Measurements from ENCODE around the gene DGCR8. TPM values are rescaled to one million over a fixed set of nuclear protein-coding genes. Genes with fewer than 3 reads are reported as not detected.
A peak's percentile ranks its signal among the peaks of the same experiment; 100 is the strongest.

DGCR8 gene
- 73.2 and 74.2 TPM in 2 replicates for total RNA-seq

GRCh38 chr22:20079745-20080444, at the start of gene DGCR8:
Gene DGCR8, plus strand, starts transcription at chr22:20080241. Its CDS starts 5,723 bp downstream, at chr22:20085964.
- peak; percentile 93 for DNase-seq
- H3K27ac Mint-ChIP-seq = peak within 1 kb of the TSS; percentile 85
- H3K9me3 Mint-ChIP-seq = no peaks in the 10 kb centered on the region
- no peaks in the 10 kb centered on the region for H3K27me3 Mint-ChIP-seq
- H3K36me3 Mint-ChIP-seq (ENCODE audit: low read depth) = peaks cover 9% of the 10 kb centered on the region
- peaks cover 33% of the 10 kb centered on the region for H3K4me1 Mint-ChIP-seq
- H3K4me3 Mint-ChIP-seq = peak within 1 kb of the TSS; percentile 91
- intact Hi-C loops (cut with micrococcal nuclease) = loop anchor here (1.0 to 5.0 kb wide), 4 partner anchors 20 to 108 kb away; partner anchors contain the start of genes TANGO2 and TRMT2A

GRCh38 chr22:20031732-20032406, 48.2 kb upstream of the DGCR8 start:
- no peak overlapping the region for H3K4me3 Mint-ChIP-seq
- no peaks in the 10 kb centered on the region for H3K9me3 Mint-ChIP-seq
- H3K27ac Mint-ChIP-seq = no peak overlapping the region
- H3K36me3 Mint-ChIP-seq (ENCODE audit: low read depth) = peaks cover 7% of the 10 kb centered on the region
- no peak for DNase-seq
- H3K27me3 Mint-ChIP-seq = no peaks in the 10 kb centered on the region
- intact Hi-C loops (cut with micrococcal nuclease) = no loop called here
- peaks cover 7% of the 10 kb centered on the region for H3K4me1 Mint-ChIP-seq

DNA sequence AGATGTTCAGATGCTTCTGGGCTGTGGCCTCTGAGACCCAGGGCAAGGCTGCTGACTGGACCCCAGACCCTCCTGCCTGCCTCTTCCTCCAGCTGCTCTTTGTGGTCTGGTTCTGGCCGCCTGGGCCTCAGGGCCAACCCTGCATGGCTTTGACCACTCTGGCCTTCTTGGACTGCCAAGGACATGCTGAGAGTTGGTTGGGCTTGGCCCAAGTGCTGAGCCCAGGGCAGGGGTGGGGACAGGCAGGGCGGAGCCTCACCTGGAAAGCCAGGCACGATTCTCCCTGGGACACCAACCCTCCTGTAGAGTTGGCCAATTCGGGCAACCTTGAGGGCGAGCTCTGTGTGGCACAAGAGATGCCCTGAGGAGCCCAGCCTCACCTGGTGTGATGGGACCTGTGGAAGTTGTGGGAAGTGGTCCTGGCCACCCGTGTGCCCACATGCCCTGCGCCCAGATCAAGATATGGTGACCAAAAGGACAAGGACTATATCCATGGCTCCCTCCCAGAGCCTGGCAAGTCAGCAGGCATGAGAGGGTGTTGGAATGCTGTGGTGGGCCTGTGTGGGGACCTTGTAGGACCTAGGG, 47.5 kb upstream of the DGCR8 start:
- Mint-ChIP-seq H3K4me1 (peaks cover 8% of the 10 kb centered on the region), H3K36me3 (ENCODE audit: low read depth) (peaks cover 12% of the 10 kb centered on the region), H3K4me3 (no peak overlapping the region), H3K27me3 (no peaks in the 10 kb centered on the region), H3K9me3 (no peaks in the 10 kb centered on the region), H3K27ac (no peak overlapping the region)
- intact Hi-C loops (cut with micrococcal nuclease) = no loop called here
- no peak for DNase-seq

- no peak for DNase-seq
- intact Hi-C loops (cut with micrococcal nuclease) = no loop called here
- Mint-ChIP-seq H3K27me3 (no peaks in the 10 kb centered on the region), H3K36me3 (ENCODE audit: low read depth) (peaks cover 17% of the 10 kb centered on the region), H3K9me3 (no peaks in the 10 kb centered on the region), H3K27ac (no peak overlapping the region), H3K4me3 (no peak overlapping the region), H3K4me1 (peaks cover 11% of the 10 kb centered on the region)
Measured at GRCh38 chr22:20033045-20033706, 46.9 kb upstream of the DGCR8 start.

GRCh38 chr22:20034143-20034542, 45.9 kb upstream of the DGCR8 start:
- no peak overlapping the region for H3K27ac Mint-ChIP-seq
- H3K4me3 Mint-ChIP-seq = no peak overlapping the region
- peaks cover 20% of the 10 kb centered on the region for H3K36me3 Mint-ChIP-seq (ENCODE audit: low read depth)
- peaks cover 11% of the 10 kb centered on the region for H3K4me1 Mint-ChIP-seq
- intact Hi-C loops (cut with micrococcal nuclease) = no loop called here
- DNase-seq = no peak
- H3K9me3 Mint-ChIP-seq = no peaks in the 10 kb centered on the region
- no peaks in the 10 kb centered on the region for H3K27me3 Mint-ChIP-seq

- intact Hi-C loops (cut with micrococcal nuclease) = no loop called here
- no peak overlapping the region for H3K4me3 Mint-ChIP-seq
- H3K27ac Mint-ChIP-seq = no peak overlapping the region
- H3K27me3 Mint-ChIP-seq = no peaks in the 10 kb centered on the region
- peaks cover 11% of the 10 kb centered on the region for H3K4me1 Mint-ChIP-seq
- no peaks in the 10 kb centered on the region for H3K9me3 Mint-ChIP-seq
- DNase-seq = no peak
- peaks cover 20% of the 10 kb centered on the region for H3K36me3 Mint-ChIP-seq (ENCODE audit: low read depth)
Measured at GRCh38 chr22:20035375-20036083, 44.5 kb upstream of the DGCR8 start.

DNA sequence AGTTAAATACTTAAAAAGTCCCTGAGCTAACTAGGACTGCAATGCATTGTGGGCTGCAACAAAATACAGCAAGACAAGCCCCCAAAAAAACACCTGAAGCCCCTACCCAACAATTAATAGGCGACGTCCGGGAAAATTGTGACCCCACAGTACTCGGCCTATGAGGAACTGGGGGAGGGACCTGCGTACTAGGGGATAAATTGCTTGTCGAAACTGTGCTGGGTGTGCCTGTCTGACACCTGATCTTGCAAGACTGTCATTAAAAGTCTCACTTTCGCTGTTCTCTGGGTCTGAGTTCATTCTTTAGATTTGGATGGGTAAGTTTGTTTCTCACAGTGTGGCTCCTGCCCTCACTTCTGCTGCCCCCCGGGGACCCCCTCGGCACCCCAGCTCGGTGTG, 44.0 kb upstream of the DGCR8 start:
- no peak for DNase-seq
- no peaks in the 10 kb centered on the region for H3K9me3 Mint-ChIP-seq
- peaks cover 11% of the 10 kb centered on the region for H3K4me1 Mint-ChIP-seq
- H3K36me3 Mint-ChIP-seq (ENCODE audit: low read depth) = peaks cover 20% of the 10 kb centered on the region
- H3K27me3 Mint-ChIP-seq = no peaks in the 10 kb centered on the region
- H3K27ac Mint-ChIP-seq = no peak overlapping the region
- H3K4me3 Mint-ChIP-seq = no peak overlapping the region
- intact Hi-C loops (cut with micrococcal nuclease) = no loop called here

DNA sequence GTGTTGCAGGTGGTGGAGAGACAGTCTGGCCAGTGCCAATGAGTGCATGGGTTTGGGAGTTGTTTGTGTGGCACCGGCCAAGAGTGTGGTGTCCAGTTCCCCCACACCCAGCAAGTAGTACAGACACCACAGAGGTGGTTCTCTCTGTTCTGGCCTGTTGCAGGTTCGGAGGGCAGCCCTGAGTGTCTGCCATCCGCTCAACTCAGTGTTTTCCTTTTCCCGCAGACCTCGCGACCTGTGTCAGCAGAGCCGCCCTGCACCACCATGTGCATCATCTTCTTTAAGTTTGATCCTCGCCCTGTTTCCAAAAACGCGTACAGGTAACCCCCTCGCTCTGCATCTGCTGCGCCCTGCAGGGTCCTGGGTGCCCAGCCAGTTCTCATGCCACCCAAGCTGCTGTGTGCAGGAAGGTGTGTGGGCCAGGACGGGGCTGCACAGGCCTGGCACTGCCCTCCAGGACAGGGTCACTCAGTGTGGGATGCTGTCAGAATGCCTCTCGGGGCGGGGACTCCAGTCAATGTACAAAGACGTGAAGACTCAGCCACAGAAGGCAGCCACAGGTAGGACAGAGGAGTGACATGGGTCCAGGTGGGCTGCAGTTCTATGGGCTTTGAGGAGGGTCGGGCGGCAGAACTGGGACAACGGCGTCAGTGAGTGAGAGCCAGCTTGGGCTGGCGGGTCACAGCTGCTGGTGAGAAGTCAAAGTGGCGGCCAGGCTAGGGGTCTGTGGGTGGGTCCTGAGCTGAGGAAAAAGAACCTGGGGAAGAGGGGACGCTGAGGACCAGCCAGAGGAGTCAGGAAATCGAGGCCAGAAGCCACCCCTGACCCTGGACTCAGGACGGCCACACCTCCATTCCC, 43.3 kb upstream of the DGCR8 start:
- Mint-ChIP-seq H3K27me3 (no peaks in the 10 kb centered on the region), H3K4me3 (no peak overlapping the region), H3K4me1 (peaks cover 7% of the 10 kb centered on the region), H3K9me3 (no peaks in the 10 kb centered on the region), H3K27ac (peak overlapping the region; percentile 10), H3K36me3 (ENCODE audit: low read depth) (peaks cover 20% of the 10 kb centered on the region)
- DNase-seq = no peak
- intact Hi-C loops (cut with micrococcal nuclease) = no loop called here

DNA sequence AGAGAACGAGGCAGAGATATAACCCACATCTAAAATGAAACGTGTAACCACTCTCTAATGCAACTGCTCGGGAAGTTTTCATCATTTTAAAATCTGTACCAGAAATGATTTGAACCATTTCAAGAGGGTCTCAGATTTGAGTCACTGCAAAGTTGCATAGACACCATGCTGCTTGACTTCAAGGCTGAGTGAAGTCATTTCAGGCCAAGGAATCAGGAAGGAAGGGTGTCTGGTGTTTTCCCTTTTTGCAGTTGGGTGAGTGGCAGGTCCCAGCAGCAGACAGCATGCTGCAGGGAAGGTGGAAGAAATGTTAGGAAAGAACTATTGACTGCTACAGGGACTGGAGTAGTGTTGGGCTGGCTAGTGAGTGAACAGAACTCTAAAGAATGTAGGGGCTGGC, 42.6 kb upstream of the DGCR8 start:
- no peaks in the 10 kb centered on the region for H3K27me3 Mint-ChIP-seq
- DNase-seq = no peak
- H3K27ac Mint-ChIP-seq = peak overlapping the region; percentile 53
- no peak overlapping the region for H3K4me3 Mint-ChIP-seq
- H3K9me3 Mint-ChIP-seq = no peaks in the 10 kb centered on the region
- H3K4me1 Mint-ChIP-seq = peaks cover 6% of the 10 kb centered on the region
- peaks cover 20% of the 10 kb centered on the region for H3K36me3 Mint-ChIP-seq (ENCODE audit: low read depth)
- intact Hi-C loops (cut with micrococcal nuclease) = no loop called here

- Mint-ChIP-seq H3K4me3 (no peak overlapping the region), H3K4me1 (peaks cover 6% of the 10 kb centered on the region)
Measured at GRCh38 chr22:20038574-20038973, 41.5 kb upstream of the DGCR8 start.

GRCh38 chr22:20039683-20040325, 40.2 kb upstream of the DGCR8 start:
- peaks cover 6% of the 10 kb centered on the region for H3K4me1 Mint-ChIP-seq
- H3K27ac Mint-ChIP-seq = no peak overlapping the region
- intact Hi-C loops (cut with micrococcal nuclease) = no loop called here

More at GRCh38 chr22:20038574-20038973, 41.5 kb upstream of the DGCR8 start:
- H3K27ac Mint-ChIP-seq = no peak overlapping the region
- H3K36me3 Mint-ChIP-seq (ENCODE audit: low read depth) = peaks cover 20% of the 10 kb centered on the region
- H3K27me3 Mint-ChIP-seq = no peaks in the 10 kb centered on the region
- no peak for DNase-seq
- intact Hi-C loops (cut with micrococcal nuclease) = no loop called here
- H3K9me3 Mint-ChIP-seq = no peaks in the 10 kb centered on the region

DNA sequence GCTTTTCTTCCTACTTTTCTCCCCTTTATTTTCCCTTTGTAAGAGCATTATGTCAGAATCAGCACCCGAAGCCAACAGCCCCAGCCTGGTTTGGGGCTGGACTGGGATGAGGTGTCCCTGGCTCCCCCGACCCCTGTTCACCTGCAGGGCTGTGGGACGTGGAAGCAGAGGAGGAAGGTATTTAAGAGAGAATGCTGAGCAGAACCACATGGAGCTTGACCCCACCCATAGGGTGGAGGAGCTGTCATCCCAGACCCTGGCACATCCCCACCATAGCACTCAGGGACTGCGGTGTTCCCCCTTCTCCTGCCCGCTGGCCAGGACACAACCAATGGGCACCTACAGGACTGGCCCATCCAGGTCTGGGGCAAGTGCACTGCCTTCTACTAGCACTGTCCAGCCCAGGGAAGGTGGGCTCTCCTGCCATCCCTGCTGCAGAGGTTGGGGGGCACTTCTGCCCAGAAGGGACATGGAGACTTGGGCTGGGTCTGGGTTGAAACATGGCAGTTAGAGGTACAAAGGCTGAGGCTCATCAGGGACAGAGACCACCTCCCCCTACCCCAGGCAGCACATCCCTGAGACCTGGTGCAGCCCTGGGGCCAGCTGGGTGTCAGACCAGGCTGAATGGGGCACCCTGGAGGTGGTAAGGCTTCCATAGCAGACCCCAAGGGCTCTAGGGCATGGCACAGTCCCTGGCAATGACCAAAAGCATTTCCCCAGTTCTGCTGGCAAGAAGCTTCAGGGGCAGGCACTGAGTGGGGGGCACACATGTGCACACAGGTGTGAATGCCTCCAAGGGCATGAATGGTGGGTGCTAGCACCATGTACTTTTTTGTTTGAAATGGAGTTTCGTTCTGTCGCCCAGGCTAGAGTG, 39.5 kb upstream of the DGCR8 start:
- peaks cover 6% of the 10 kb centered on the region for H3K4me1 Mint-ChIP-seq
- intact Hi-C loops (cut with micrococcal nuclease) = no loop called here

More at GRCh38 chr22:20039683-20040325, 40.2 kb upstream of the DGCR8 start:
- no peak for DNase-seq
- peaks cover 24% of the 10 kb centered on the region for H3K36me3 Mint-ChIP-seq (ENCODE audit: low read depth)
- no peaks in the 10 kb centered on the region for H3K9me3 Mint-ChIP-seq
- H3K4me3 Mint-ChIP-seq = no peak overlapping the region
- H3K27me3 Mint-ChIP-seq = no peaks in the 10 kb centered on the region

More for the DNA sequence above, 39.5 kb upstream of the DGCR8 start:
- no peak for DNase-seq
- H3K27ac Mint-ChIP-seq = no peak overlapping the region
- H3K36me3 Mint-ChIP-seq (ENCODE audit: low read depth) = peaks cover 29% of the 10 kb centered on the region
- no peak overlapping the region for H3K4me3 Mint-ChIP-seq
- H3K27me3 Mint-ChIP-seq = no peaks in the 10 kb centered on the region
- no peaks in the 10 kb centered on the region for H3K9me3 Mint-ChIP-seq

All from activated CD4-positive, alpha-beta T cell treated with anti-CD3 and anti-CD28 coated beads, Interleukin-2, amount 10 ng/mL, durations not matched to agents 24 days and 14 days (primary cell).